AG04450 (cell line): Measurements from ENCODE around the gene NALF2. TPM values are rescaled to one million over a fixed set of nuclear protein-coding genes. Genes with fewer than 3 reads are reported as not detected.

ENCODE experiments used
- CTCF ChIA-PET: fragments of 300-600, 350-600 bp; formaldehyde crosslinking; extraction: SDS; loops from one replicate; lab custom pipeline; 2022; ENCODE audit warnings: antibody characterized with exemption, inconsistent platforms; lab: Charles Lee
- POLR2A ChIA-PET: fragments of 350-600 bp; formaldehyde crosslinking; extraction: SDS; loops from one replicate; lab custom pipeline; 2021; ENCODE audit warnings: antibody characterized with exemption, inconsistent platforms; lab: Yijun Ruan, JAX
- DNase-seq: peaks from one replicate; pipeline ENCODE4 v3.0.0-alpha.2; 2011; ENCODE audit warnings: low read depth, low spot score
- H3K27ac ChIP-seq: one replicate; pipeline ENCODE4 v1.5.1; 2012; ENCODE audit warnings: low read depth, low read length, control low read depth
- H3K27me3 ChIP-seq: one replicate; pipeline ENCODE4 v1.6.0; 2012; ENCODE audit warnings: low read length; ENCODE audit not compliant: control insufficient read depth, insufficient read depth
- H3K4me3 ChIP-seq: 2 replicates; pipeline ENCODE4 v1.5.1; 2011; ENCODE audit warnings: mild to moderate bottlenecking, low read depth, low read length, control low read depth
- H3K9me3 ChIP-seq: 2 replicates; pipeline ENCODE4 v1.5.1; 2012; ENCODE audit warnings: low read length; ENCODE audit not compliant: control insufficient read depth, insufficient read depth
- polyA plus RNA-seq: library from polyadenylated mRNA; depleted of rRNA; stranded (reverse); fragments of >200 nt; gene quantifications from 2 replicates; pipeline ENCODE4 v1.2.3, GENCODE V29; 2011
- TF ChIP-seq, protein P1 (sequence below): IDR thresholded peaks from 2 replicates; pipeline ENCODE4 v1.5.1; 2011; ENCODE audit warnings: low read depth, low read length, control low read depth, inconsistent platforms

Gene NALF2
- polyA plus RNA-seq, 1 experiment, result not detected

DNA sequence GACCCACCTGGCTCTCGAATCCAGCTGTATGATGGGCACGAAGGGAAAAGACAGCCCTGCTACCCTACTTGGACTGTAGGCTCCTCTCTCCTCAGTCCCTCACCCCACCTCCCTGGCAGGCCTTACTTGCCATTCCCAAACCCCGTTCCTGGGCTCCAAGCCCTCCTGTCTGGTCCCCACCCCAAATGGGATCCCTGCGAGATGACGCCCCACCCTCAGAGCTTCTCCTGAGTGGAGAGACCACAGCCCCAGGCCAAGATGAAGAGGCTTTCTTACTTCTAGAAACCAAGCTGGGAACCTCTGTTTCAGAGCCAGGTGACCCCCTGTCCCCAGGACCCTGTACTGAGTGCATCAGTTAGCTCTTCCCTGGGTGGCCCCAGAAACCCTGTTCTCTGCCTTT is 4.5 kb downstream of the NALF2 start:
- DNase-seq, result no peak

DNA sequence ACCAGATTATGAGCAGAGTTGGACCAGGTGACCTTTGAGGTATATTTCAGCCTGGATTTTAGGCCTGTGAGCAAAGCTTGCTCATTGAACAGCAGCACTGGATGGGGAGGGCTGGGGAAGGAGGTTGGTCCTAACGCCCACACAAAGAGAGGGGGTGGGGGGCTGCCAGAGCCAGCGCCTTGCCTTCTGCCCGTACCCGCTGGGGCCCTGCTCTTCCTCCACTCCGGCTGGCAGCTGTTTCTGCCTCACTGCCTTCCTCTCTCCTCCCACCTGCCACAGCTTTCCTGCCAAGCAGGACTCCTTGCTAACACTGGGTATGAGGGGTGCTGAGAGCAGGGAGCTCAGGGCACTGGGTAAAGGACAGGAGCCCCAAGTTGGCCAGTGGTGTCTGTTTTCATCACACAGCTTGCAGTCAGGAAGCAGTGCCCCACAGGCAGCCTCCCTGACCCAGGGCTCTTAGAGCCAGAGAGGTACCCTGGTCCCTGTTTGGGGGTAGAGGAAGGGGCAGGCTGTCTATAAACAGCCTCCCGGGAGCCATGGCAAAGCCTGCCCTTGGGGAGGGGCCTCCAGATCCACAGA is 6.1 kb downstream of the NALF2 start:
- DNase-seq, result no peak
- TF ChIP-seq, protein P1, sequence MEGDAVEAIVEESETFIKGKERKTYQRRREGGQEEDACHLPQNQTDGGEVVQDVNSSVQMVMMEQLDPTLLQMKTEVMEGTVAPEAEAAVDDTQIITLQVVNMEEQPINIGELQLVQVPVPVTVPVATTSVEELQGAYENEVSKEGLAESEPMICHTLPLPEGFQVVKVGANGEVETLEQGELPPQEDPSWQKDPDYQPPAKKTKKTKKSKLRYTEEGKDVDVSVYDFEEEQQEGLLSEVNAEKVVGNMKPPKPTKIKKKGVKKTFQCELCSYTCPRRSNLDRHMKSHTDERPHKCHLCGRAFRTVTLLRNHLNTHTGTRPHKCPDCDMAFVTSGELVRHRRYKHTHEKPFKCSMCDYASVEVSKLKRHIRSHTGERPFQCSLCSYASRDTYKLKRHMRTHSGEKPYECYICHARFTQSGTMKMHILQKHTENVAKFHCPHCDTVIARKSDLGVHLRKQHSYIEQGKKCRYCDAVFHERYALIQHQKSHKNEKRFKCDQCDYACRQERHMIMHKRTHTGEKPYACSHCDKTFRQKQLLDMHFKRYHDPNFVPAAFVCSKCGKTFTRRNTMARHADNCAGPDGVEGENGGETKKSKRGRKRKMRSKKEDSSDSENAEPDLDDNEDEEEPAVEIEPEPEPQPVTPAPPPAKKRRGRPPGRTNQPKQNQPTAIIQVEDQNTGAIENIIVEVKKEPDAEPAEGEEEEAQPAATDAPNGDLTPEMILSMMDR, result no peak
- H3K9me3 ChIP-seq, result no peaks in the 10 kb centered on the region; the same call in 1 of the 2 replicates
- CTCF ChIA-PET, result no interaction called here
- POLR2A ChIA-PET, result no interaction called here
- H3K4me3 ChIP-seq, result no peak overlapping the region
- peaks cover 6% of the 10 kb centered on the region for H3K27me3 ChIP-seq
- no peak overlapping the region for H3K27ac ChIP-seq

More for the DNA sequence above, 4.5 kb downstream of the NALF2 start:
- CTCF ChIA-PET, result no interaction called here
- Histone ChIP-seq H3K9me3 (no peaks in the 10 kb centered on the region; the same call in 1 of the 2 replicates), H3K27ac (no peak overlapping the region), H3K4me3 (no peak overlapping the region), H3K27me3 (peaks cover 8% of the 10 kb centered on the region)
- TF ChIP-seq, protein P1, result no peak
- POLR2A ChIA-PET, result no interaction called here

DNA sequence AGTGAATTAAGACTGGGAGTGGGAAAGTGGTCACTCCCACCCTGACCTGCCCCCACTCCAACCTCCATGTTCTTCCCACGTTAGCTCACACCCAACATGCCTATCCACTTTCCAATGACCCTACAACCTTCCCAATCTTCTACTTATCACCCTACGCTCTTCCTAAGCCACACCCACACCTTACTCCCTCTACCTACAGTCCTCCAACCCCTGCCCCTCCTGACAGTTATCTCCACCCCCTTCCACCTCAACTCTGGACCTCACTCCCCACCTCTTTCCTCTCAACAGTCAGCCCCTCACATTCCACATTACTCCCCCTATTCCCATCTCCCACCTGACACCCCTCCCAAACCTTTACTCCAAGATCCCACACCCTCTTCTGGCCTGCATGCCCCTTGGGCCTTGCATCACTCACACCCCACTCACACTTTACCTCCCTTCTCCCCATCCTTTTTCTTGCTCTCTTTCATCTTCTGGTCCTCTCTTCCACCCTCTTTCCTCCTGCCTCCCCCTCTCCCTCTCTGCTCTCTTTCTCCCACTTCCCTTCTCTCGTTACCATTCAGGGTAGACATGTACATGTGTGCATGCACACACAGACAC is 6.9 kb downstream of the NALF2 start:
- ChIA-PET CTCF (no interaction called here), POLR2A (no interaction called here)
- TF ChIP-seq, protein P1, result no peak
- no peak overlapping the region for H3K4me3 ChIP-seq
- DNase-seq, result no peak
- H3K9me3 ChIP-seq, result no peaks in the 10 kb centered on the region; the same call in 1 of the 2 replicates
- H3K27ac ChIP-seq, result no peak overlapping the region
- peaks cover 5% of the 10 kb centered on the region for H3K27me3 ChIP-seq

DNA sequence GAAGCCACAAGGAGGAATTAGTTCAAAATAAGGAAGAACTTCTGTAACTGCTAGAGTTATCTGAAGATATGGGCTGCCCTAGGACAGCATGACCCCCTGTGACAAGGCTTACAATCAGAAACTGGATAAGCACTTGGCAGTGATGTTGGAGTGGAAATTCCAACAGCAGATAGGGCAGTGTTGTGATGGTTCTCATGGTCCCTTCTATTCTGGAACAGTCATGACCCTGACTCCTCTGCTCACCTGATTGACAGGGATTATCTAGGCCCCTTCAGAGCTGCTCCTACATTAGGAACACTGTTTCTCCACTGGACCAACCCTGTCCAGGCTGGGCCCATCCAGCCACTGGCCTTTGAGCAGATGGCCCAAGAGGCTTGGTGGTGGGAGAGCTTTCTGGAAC is 17.9 kb downstream of the NALF2 start:
- Histone ChIP-seq H3K9me3 (no peaks in the 10 kb centered on the region), H3K27me3 (no peaks in the 10 kb centered on the region), H3K4me3 (no peak overlapping the region), H3K27ac (no peak overlapping the region)
- POLR2A ChIA-PET, result no interaction called here
- no peak for DNase-seq
- TF ChIP-seq, protein P1, result no peak
- CTCF ChIA-PET, result no interaction called here

DNA sequence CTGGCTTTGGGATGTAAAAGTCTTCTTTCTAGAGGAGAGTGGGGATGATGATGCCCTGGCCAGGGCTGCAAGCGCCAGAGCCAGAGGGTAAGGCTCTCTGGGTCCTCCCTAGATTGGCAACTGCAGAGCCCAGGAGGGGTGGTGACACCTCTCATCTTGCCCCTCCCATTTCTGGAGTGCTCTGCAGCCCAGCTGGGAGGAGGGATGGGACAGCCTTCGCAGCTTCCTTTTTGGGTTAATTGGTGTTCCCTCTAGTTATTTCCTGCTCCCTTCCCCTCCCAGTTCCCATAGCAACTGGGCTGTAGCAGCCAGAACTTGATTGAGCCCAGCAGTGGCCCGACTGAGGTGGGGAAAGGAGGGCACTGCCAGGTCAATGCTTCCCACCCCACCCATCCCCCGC is 19.2 kb downstream of the NALF2 start:
- CTCF ChIA-PET, result no interaction called here
- no peak for DNase-seq
- Histone ChIP-seq H3K27me3 (no peaks in the 10 kb centered on the region), H3K4me3 (no peak overlapping the region), H3K27ac (no peak overlapping the region), H3K9me3 (no peaks in the 10 kb centered on the region)
- TF ChIP-seq, protein P1, result no peak
- POLR2A ChIA-PET, result no interaction called here
